WTC11 (cell line): ENCODE results near the gene CLK2. TPM values are rescaled to one million over a fixed set of nuclear protein-coding genes. Genes with fewer than 3 reads are reported as not detected.
A peak's percentile ranks its signal among the peaks of the same experiment; 100 is the strongest.

Experiments
- ATAC-seq: fragments of 200-7000 bp; cut with Tn5 transposase; 2 replicates; pipeline ENCODE4 v1.10.0; 2021; ENCODE audit warnings: mild to moderate bottlenecking, moderate library complexity
- CTCF ChIA-PET: fragments of 300-600 bp; sonication (Branson Sonifier 250); formaldehyde crosslinking; loops from one replicate; lab custom pipeline; 2021; ENCODE audit warnings: antibody characterized with exemption; lab: Charles Lee
- POLR2A ChIA-PET: fragments of 350-600 bp; sonication (Branson Sonifier 250); formaldehyde crosslinking; loops from one replicate; lab custom pipeline; 2021; ENCODE audit warnings: antibody characterized with exemption; lab: Charles Lee
- DNase-seq: peaks from one replicate; pipeline ENCODE4 v3.0.0; 2021; ENCODE audit warnings: low spot score
- H3K27ac Mint-ChIP-seq: 2 replicates; pipeline ENCODE4 v1.8.0; 2021; ENCODE audit warnings: mixed read lengths
- H3K27me3 Mint-ChIP-seq: 2 replicates; pipeline ENCODE4 v1.8.0; 2021; ENCODE audit warnings: low read depth, mild to moderate bottlenecking, moderate library complexity, mixed read lengths
- H3K36me3 Mint-ChIP-seq: 2 replicates; pipeline ENCODE4 v1.8.0; 2021; ENCODE audit warnings: mixed read lengths
- H3K4me1 Mint-ChIP-seq: 2 replicates; pipeline ENCODE4 v1.8.0; 2022; ENCODE audit warnings: mixed read lengths
- H3K4me3 Mint-ChIP-seq: 2 replicates; pipeline ENCODE4 v1.8.0; 2021; ENCODE audit warnings: mild to moderate bottlenecking, moderate library complexity, mixed read lengths
- H3K9me3 Mint-ChIP-seq: 2 replicates; pipeline ENCODE4 v1.8.0; 2021; ENCODE audit warnings: mixed read lengths
- AFF4 ChIP-seq: sonication (generic); formaldehyde crosslinking; IDR thresholded peaks from 2 replicates; pipeline ENCODE4 v1.8.1; 2023; ENCODE audit warnings: mild to moderate bottlenecking, missing genetic modification reagents, borderline replicate concordance
- EMX1 ChIP-seq: fragments of 250-450 bp; sonication (Bioruptor Pico); IDR thresholded peaks from 2 replicates; pipeline ENCODE4 v1.8.0; 2021; ENCODE audit warnings: mild to moderate bottlenecking
- ERG ChIP-seq: fragments of 250-450 bp; sonication (Bioruptor Pico); IDR thresholded peaks from 2 replicates; pipeline ENCODE4 v1.8.0; 2021; ENCODE audit warnings: mild to moderate bottlenecking
- FOXP1 ChIP-seq: sonication (generic); formaldehyde crosslinking; IDR thresholded peaks from 2 replicates; pipeline ENCODE4 v1.8.0; 2022; ENCODE audit warnings: missing genetic modification reagents, mild to moderate bottlenecking, moderate library complexity, borderline replicate concordance
- FOXP4 ChIP-seq: sonication (generic); formaldehyde crosslinking; IDR thresholded peaks from 2 replicates; pipeline ENCODE4 v1.8.0; 2022; ENCODE audit warnings: mild to moderate bottlenecking, missing genetic modification reagents
- IRF1 ChIP-seq: sonication (generic); formaldehyde crosslinking; IDR thresholded peaks from 2 replicates; pipeline ENCODE4 v1.8.0; 2023; ENCODE audit warnings: missing genetic modification reagents
- MYBL2 ChIP-seq: sonication (generic); formaldehyde crosslinking; IDR thresholded peaks from 2 replicates; pipeline ENCODE4 v1.8.1; 2023; ENCODE audit warnings: mild to moderate bottlenecking, moderate library complexity, missing genetic modification reagents
- SMAD3 ChIP-seq: sonication (generic); formaldehyde crosslinking; IDR thresholded peaks from 2 replicates; pipeline ENCODE4 v1.8.0; 2022; ENCODE audit warnings: missing genetic modification reagents, mild to moderate bottlenecking, borderline replicate concordance
- USF1 ChIP-seq: sonication (generic); formaldehyde crosslinking; IDR thresholded peaks from 2 replicates; pipeline ENCODE4 v1.8.0; 2022; ENCODE audit warnings: mild to moderate bottlenecking, missing genetic modification reagents
- USF2 ChIP-seq: sonication (generic); formaldehyde crosslinking; IDR thresholded peaks from 2 replicates; pipeline ENCODE4 v1.8.1; 2023; ENCODE audit warnings: mild to moderate bottlenecking, missing genetic modification reagents, moderate library complexity
- ZBTB43 ChIP-seq: sonication (generic); formaldehyde crosslinking; IDR thresholded peaks from 2 replicates; pipeline ENCODE4 v1.8.1; 2023; ENCODE audit warnings: mild to moderate bottlenecking, missing genetic modification reagents
- ZMAT4 ChIP-seq: fragments of 250-450 bp; sonication (Bioruptor Pico); IDR thresholded peaks from 2 replicates; pipeline ENCODE4 v1.9.0; 2021; ENCODE audit warnings: mild to moderate bottlenecking
- ZNF263 ChIP-seq: sonication (generic); formaldehyde crosslinking; IDR thresholded peaks from 2 replicates; pipeline ENCODE4 v1.8.1; 2022; ENCODE audit warnings: low read depth, mild to moderate bottlenecking, moderate library complexity, missing genetic modification reagents
- total RNA-seq: library from RNA; stranded (reverse); gene quantifications from 3 replicates; pipeline ENCODE4 v1.2.3, GENCODE V29; 2021
- TF ChIP-seq, protein P1 (sequence below): fragments of 250-450 bp; sonication (Bioruptor Pico); conservative IDR thresholded peaks from 2 replicates; pipeline ENCODE4 v1.9.0; 2021; ENCODE audit warnings: mild to moderate bottlenecking
- TF ChIP-seq, protein P2 (sequence below): sonication (generic); formaldehyde crosslinking; IDR thresholded peaks from 2 replicates; pipeline ENCODE4 v1.8.0; 2022; ENCODE audit warnings: mild to moderate bottlenecking, missing genetic modification reagents

The CLK2 gene
- total RNA-seq, 1 experiment from 2014 or later: 74.4 TPM

DNA sequence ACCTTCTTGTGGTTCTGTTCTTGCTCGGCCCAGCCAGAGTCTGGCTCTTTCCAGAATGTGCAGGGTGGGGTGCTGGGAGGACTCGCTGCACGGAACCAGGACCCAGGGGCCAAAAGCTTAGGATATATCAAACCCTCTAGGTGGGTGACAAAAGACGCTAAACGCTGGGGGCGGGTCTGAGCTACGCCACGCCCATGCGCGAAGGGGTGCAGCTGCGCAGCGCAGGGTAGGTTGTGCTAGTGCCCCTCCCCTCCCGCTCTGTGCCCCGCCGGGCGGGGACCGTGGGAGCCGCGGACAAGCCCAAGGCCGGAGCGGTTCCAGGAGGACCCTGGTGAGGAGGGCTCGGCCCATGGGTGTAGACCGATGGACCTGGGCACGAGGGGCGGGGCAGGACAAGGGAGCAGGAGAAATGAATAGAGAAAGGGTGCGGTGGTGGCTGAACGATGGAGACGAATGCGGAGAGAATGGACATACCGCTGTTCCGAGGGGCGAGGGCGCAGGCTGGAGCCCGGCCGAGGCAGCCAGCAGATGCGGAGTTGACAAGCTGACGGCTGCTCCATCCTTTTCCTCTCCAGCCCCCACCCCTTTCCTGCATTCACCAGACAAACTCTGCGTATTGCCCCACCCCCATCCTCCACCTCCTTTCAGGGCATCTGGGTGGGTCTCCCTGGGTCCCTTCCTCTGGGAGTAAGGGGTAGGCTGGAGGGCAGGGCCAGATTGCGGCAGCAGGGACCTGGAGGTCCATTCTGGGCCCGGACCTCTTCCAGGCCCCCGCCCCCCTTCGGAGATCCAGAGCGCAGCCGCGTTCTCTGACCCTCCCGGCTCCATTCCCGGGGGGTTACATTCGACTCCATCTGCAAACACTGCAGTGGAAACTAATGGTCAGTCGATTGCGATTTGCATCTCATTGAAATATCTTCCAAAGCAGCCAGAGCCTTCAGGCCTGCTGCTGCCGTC is 47.6 kb upstream of the CLK2 start, which contains the start of gene RUSC1:
Gene RUSC1 (plus strand): TSS at position 234 of the 957 bp plus-strand sequence. CDS start 880 bp downstream, outside the sequence.
- peak; percentile 90 for DNase-seq
- ChIA-PET CTCF (interaction anchor here (0.7 to 9.9 kb wide), 17 partner anchors 12 to 240 kb away, joined by 3 to 204 read pairs (median 4); partner anchors contain the start of genes CLK2, ENTREP3, FDPS and HCN3), POLR2A (interaction anchor here (0.7 to 1.9 kb wide), 4 partner anchors 13 to 69 kb away, joined by 3 to 9 read pairs (median 5); partner anchors contain the start of genes CLK2 and FDPS)
- H3K27ac Mint-ChIP-seq: peak within 1 kb of the TSS; percentile 66
- H3K36me3 Mint-ChIP-seq: peaks cover 17% of the 10 kb centered on the region
- peak; percentile 31 for ATAC-seq
- H3K4me1 Mint-ChIP-seq: peaks cover 38% of the 10 kb centered on the region
- peak within 1 kb of the TSS; percentile 84 for H3K4me3 Mint-ChIP-seq
- peaks cover 6% of the 10 kb centered on the region for H3K27me3 Mint-ChIP-seq
- no peaks in the 10 kb centered on the region for H3K9me3 Mint-ChIP-seq
- TF ChIP-seq ERG (peak; percentile 87), ZNF263 (no peak), MYBL2 (CRISPR knock-in tag) (peak; percentile 49; the same call in 1 of the 2 replicates), IRF1 (CRISPR knock-in tag) (no peak), AFF4 (CRISPR knock-in tag) (0 out of 2 replicates have a peak, but pooled peaks have one; percentile 17), EMX1 (peak; percentile 83; the same call in 1 of the 2 replicates), FOXP1 (CRISPR knock-in tag) (peak; percentile 70), USF1 (CRISPR knock-in tag) (0 out of 2 replicates have a peak, but pooled peaks have one; percentile 19), FOXP4 (CRISPR knock-in tag) (peak; percentile 59; the same call in 1 of the 2 replicates), USF2 (CRISPR knock-in tag) (no peak), SMAD3 (CRISPR knock-in tag) (0 out of 2 replicates have a peak, but pooled peaks have one; percentile 23), ZMAT4 (CRISPR knock-in tag) (no peak), ZBTB43 (CRISPR knock-in tag) (peak; percentile 58; the same call in 1 of the 2 replicates)
- TF ChIP-seq, protein P1, sequence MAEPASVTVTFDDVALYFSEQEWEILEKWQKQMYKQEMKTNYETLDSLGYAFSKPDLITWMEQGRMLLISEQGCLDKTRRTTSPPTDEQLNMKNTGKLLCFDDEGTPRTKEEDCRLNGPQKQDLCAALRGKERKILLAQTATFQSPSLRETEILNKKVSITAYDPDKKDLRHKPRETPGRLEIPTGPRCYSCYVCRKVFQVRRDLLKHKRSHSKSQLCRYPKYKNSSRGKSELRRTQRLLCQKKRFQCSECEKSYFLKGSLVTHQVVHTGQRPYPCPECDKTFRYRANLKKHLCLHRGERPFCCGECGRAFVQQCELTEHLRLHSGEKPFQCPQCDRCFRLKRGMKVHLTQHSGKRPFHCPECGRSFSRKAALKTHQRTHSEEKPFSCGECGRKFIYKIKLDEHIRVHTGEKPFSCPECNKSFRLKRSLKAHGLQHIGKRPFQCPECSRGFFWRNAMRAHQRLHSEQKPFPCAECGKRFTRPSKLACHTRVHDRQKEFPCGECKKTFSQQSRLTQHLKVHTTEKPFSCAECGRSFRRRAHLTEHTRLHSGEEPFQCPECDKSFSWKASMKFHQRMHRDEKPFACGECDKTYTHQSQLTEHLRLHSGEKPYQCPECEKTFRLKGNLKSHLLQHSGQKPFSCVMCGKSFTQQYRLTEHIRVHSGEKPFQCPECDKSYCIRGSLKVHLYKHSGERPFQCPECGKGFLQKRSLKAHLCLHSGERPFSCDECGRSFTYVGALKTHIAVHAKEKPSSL: no peak
- TF ChIP-seq, protein P2, sequence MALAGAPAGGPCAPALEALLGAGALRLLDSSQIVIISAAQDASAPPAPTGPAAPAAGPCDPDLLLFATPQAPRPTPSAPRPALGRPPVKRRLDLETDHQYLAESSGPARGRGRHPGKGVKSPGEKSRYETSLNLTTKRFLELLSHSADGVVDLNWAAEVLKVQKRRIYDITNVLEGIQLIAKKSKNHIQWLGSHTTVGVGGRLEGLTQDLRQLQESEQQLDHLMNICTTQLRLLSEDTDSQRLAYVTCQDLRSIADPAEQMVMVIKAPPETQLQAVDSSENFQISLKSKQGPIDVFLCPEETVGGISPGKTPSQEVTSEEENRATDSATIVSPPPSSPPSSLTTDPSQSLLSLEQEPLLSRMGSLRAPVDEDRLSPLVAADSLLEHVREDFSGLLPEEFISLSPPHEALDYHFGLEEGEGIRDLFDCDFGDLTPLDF (CRISPR knock-in tag): no peak
